Esophagus (tissue), 2 donors: ENCODE measurements around the gene BHMT2. TPM values are rescaled to one million over a fixed set of nuclear protein-coding genes. Genes with fewer than 3 reads are reported as not detected.

Experiments used
- H3K27ac ChIP-seq, 2 donors: one replicate each; pipeline ENCODE4 v1.5.1; 2013; ENCODE audit warnings: low read depth in 2 of 2, mild to moderate bottlenecking in 2 of 2, inconsistent platforms in 1 of 2, low read length in 1 of 2, moderate library complexity in 1 of 2
- H3K27me3 ChIP-seq, 2 donors: one replicate each; pipeline ENCODE4 v1.6.1; 2013; ENCODE audit warnings: low read length in 2 of 2, control low read depth in 1 of 2, mild to moderate bottlenecking in 1 of 2; ENCODE audit not compliant: insufficient read depth in 2 of 2, control insufficient read depth in 1 of 2
- H3K36me3 ChIP-seq, 2 donors: one replicate each; pipeline ENCODE4 v1.6.1; 2013; ENCODE audit warnings: low read length in 1 of 2; ENCODE audit not compliant: control insufficient read depth in 2 of 2, insufficient read depth in 2 of 2
- H3K4me1 ChIP-seq, 2 donors: one replicate each; pipeline ENCODE4 v1.6.1; 2013; ENCODE audit warnings: low read length in 1 of 2; ENCODE audit not compliant: control insufficient read depth in 2 of 2, insufficient read depth in 2 of 2
- H3K4me3 ChIP-seq, 2 donors: one replicate each; pipeline ENCODE4 v1.5.1; 2013; ENCODE audit warnings: low read length in 2 of 2, mild to moderate bottlenecking in 2 of 2, low read depth in 1 of 2, moderate library complexity in 1 of 2
- H3K9me3 ChIP-seq, 2 donors: one replicate each; pipeline ENCODE4 v1.6.1; 2013; ENCODE audit warnings: mild to moderate bottlenecking in 2 of 2, low read depth in 1 of 2, low read length in 1 of 2, moderate library complexity in 1 of 2; ENCODE audit not compliant: control insufficient read depth in 2 of 2, insufficient read depth in 1 of 2
- WGBS, 2 donors: extraction: QIAGEN DNeasy Blood & Tissue Kit; methylation state at CpG; one replicate each; pipeline ENCODE4 v1.1.7; 2013; 5-methylcytosine and 5-hydroxymethylcytosine counted together
- polyA plus RNA-seq, 2 donors: library from polyadenylated mRNA; stranded (reverse); fragments of 200-250 nt; gene quantifications; one replicate each; pipeline ENCODE4 v1.2.3, GENCODE V29; 2013
- donor health status: healthy with polysubstance abuse.
- donor health status: Bipolar disorder and iron deficiency.

Gene BHMT2
- polyA plus RNA-seq, 2 donors: 3.1 to 4.4 TPM

GRCh38 chr5:79055017-79055416 is 14.6 kb upstream of the BHMT2 start:
- Histone ChIP-seq H3K36me3 (no peaks in the 10 kb centered on the region), H3K27ac (no peak overlapping the region), H3K4me3 (no peak overlapping the region), H3K4me1 (no peaks in the 10 kb centered on the region), H3K27me3 (no peaks in the 10 kb centered on the region), H3K9me3 (no peaks in the 10 kb centered on the region)
- WGBS, 2 donors: 67 to 83% methylated on average over 1 of the region's 1 CpG

GRCh38 chr5:79056847-79057246 is 12.7 kb upstream of the BHMT2 start:
- H3K27ac ChIP-seq: no peak overlapping the region
- H3K27me3 ChIP-seq: no peaks in the 10 kb centered on the region
- H3K4me1 ChIP-seq: no peaks in the 10 kb centered on the region
- no peaks in the 10 kb centered on the region for H3K9me3 ChIP-seq
- H3K4me3 ChIP-seq: no peak overlapping the region
- no peaks in the 10 kb centered on the region for H3K36me3 ChIP-seq

DNA sequence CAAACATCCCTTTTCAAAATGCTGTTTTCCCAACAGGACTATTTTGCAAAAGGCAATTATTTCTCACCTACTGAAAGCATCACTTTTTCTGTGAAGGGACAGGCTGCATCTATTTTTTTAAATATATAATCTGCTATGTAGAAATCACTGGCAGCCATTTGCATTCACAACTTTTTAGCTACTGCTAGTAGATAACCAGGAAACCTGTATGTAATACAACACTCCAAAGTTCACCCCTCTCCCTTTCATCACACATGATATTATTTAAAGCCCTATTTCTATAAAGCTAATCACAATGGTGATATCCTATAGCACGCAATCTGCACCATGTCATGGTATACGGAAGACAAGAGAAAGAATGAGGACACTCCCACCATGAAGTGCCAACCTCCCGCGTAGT is 9.9 kb upstream of the BHMT2 start:
- 87 to 94% methylated on average over 4 of the region's 4 CpGs for WGBS, 2 donors

GRCh38 chr5:79062436-79062835 is 7.1 kb upstream of the BHMT2 start:
- H3K36me3 ChIP-seq: no peaks in the 10 kb centered on the region
- H3K4me1 ChIP-seq: no peaks in the 10 kb centered on the region
- no peaks in the 10 kb centered on the region for H3K9me3 ChIP-seq
- no peaks in the 10 kb centered on the region for H3K27me3 ChIP-seq
- H3K4me3 ChIP-seq: no peak overlapping the region
- 79 to 88% methylated on average over 3 of the region's 3 CpGs for WGBS, 2 donors
- H3K27ac ChIP-seq: no peak overlapping the region

More for the DNA sequence above, 9.9 kb upstream of the BHMT2 start:
- H3K27me3 ChIP-seq: no peaks in the 10 kb centered on the region
- H3K27ac ChIP-seq: no peak overlapping the region
- H3K4me1 ChIP-seq: no peaks in the 10 kb centered on the region
- H3K36me3 ChIP-seq: no peaks in the 10 kb centered on the region
- H3K4me3 ChIP-seq: no peak overlapping the region
- H3K9me3 ChIP-seq: no peaks in the 10 kb centered on the region

- WGBS, 2 donors: 45 to 47% methylated on average over 9 of the region's 9 CpGs
- peaks cover 0 to 3% of the 10 kb centered on the region in 2 donors for H3K9me3 ChIP-seq
- H3K27ac ChIP-seq: peak overlapping the region; percentile 27 to 70
- H3K4me3 ChIP-seq: peak overlapping the region; percentile 36 to 40
- H3K27me3 ChIP-seq: no peaks in the 10 kb centered on the region
- H3K36me3 ChIP-seq: no peaks in the 10 kb centered on the region
- H3K4me1 ChIP-seq: peaks cover 0 to 2% of the 10 kb centered on the region in 2 donors
These were observed 742 bp downstream of the BHMT2 start for GRCh38 chr5:79070350-79070667.

GRCh38 chr5:79074641-79075040 is 5.1 kb downstream of the BHMT2 start:
- Histone ChIP-seq H3K36me3 (no peaks in the 10 kb centered on the region), H3K4me3 (no peak overlapping the region), H3K27ac (no peak overlapping the region), H3K4me1 (peaks cover 0 to 1% of the 10 kb centered on the region in 2 donors), H3K9me3 (peaks cover 0 to 3% of the 10 kb centered on the region in 2 donors), H3K27me3 (no peaks in the 10 kb centered on the region)
- WGBS, 2 donors: 61 to 76% methylated on average over 6 of the region's 6 CpGs

DNA sequence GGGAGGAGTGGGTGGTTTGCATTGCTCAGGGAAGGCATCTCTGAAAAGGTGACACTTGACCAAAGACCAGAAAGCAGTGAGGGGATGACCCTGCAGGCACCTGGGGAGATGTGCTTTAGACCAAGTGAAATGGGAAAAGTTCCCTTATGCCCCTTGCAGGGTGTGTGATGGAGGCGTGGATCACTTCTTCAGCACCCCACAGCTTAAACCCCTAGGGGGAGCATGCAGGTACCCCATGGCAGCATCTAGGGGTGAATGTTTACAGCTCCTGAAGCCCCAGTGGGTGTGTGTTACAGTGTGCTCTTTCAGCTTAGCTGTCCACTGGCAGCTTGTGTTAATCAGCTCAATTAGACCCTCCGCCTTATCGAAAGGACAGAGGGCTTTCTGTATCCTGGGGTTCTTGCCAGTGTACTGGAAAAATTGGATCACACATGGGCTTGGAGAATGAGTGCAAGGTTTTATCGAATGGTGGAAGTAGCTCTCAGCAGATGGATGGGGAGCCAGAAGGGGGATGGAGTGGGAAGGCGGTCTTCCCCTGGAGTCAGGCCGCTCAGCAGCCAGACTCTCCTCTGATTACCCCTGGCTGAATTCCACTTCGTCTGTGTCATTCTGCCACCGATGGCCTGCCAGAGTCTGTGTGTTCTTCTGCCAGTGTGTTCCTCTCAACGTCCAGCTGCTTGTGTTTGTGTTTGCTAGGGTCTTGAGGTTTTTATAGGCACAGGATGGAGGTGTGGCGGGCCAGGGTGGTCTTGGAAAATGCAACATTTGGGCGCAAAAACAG is 6.3 kb downstream of the BHMT2 start:
- no peak overlapping the region for H3K4me3 ChIP-seq
- H3K36me3 ChIP-seq: no peaks in the 10 kb centered on the region
- peaks cover 0 to 3% of the 10 kb centered on the region in 2 donors for H3K9me3 ChIP-seq
- no peaks in the 10 kb centered on the region for H3K27me3 ChIP-seq
- WGBS, 2 donors: 83 to 85% methylated on average over 11 of the region's 11 CpGs
- H3K27ac ChIP-seq: no peak overlapping the region
- no peaks in the 10 kb centered on the region for H3K4me1 ChIP-seq

DNA sequence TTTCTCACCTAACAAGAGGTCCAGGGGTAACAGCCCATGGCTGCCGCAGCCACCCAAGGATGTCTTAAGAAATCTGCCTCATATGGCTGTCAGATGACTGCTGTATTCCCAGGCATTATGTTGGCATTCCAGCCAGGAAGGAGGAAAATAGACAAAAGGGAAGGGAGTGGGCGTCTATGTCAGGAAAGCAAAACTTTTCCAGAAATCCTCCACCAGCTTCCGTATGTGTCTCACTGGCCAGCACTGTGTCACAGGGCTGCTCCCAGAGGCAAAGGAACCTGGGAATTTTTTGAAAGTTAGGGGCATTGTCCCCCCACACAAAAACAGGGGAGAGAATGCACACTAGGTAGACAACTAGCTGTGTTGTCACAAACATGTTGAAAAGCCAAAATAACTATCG is 7.3 kb downstream of the BHMT2 start:
- WGBS, 2 donors: 68 to 70% methylated on average over 4 of the region's 4 CpGs
- H3K4me1 ChIP-seq: no peaks in the 10 kb centered on the region
- H3K36me3 ChIP-seq: no peaks in the 10 kb centered on the region
- H3K9me3 ChIP-seq: peaks cover 0 to 3% of the 10 kb centered on the region in 2 donors
- H3K27me3 ChIP-seq: no peaks in the 10 kb centered on the region
- no peak overlapping the region for H3K27ac ChIP-seq
- H3K4me3 ChIP-seq: no peak overlapping the region

GRCh38 chr5:79077680-79078365 is 8.3 kb downstream of the BHMT2 start:
- no peaks in the 10 kb centered on the region for H3K4me1 ChIP-seq
- H3K4me3 ChIP-seq: no peak overlapping the region
- 55 to 61% methylated on average over 3 of the region's 3 CpGs for WGBS, 2 donors
- peak overlapping the region in 1 of 2 donors; percentile 9 for H3K27ac ChIP-seq
- H3K27me3 ChIP-seq: no peaks in the 10 kb centered on the region
- no peaks in the 10 kb centered on the region for H3K36me3 ChIP-seq
- peaks cover 0 to 3% of the 10 kb centered on the region in 2 donors for H3K9me3 ChIP-seq

- Histone ChIP-seq H3K4me1 (no peaks in the 10 kb centered on the region), H3K36me3 (no peaks in the 10 kb centered on the region), H3K4me3 (no peak overlapping the region), H3K27me3 (no peaks in the 10 kb centered on the region), H3K27ac (no peak overlapping the region), H3K9me3 (no peaks in the 10 kb centered on the region)
- WGBS, 2 donors: 88 to 91% methylated on average over 2 of the region's 2 CpGs
These were observed 11.2 kb downstream of the BHMT2 start for GRCh38 chr5:79080804-79081203.
